Neural progenitor cell (in vitro differentiated cells): ENCODE measurements around the gene EEF1G.

Experiments
- EZH2 ChIP-seq: fragments of 200-600 bp; sonication (generic); IDR thresholded peaks from 2 replicates; pipeline ENCODE4 v1.6.1; 2017; ENCODE audit warnings: antibody characterized with exemption, mild to moderate bottlenecking, moderate library complexity
- EZH2phosphoT487 ChIP-seq: fragments of 200-600 bp; sonication (generic); IDR thresholded peaks from 2 replicates; pipeline ENCODE4 v1.6.1; 2017; ENCODE audit warnings: antibody characterized with exemption
- TF ChIP-seq, protein P1 (sequence below): fragments of 200-600 bp; sonication (generic); IDR thresholded peaks from 2 replicates; pipeline ENCODE4 v1.5.1; 2017; ENCODE audit warnings: antibody characterized with exemption, mild to moderate bottlenecking

DNA sequence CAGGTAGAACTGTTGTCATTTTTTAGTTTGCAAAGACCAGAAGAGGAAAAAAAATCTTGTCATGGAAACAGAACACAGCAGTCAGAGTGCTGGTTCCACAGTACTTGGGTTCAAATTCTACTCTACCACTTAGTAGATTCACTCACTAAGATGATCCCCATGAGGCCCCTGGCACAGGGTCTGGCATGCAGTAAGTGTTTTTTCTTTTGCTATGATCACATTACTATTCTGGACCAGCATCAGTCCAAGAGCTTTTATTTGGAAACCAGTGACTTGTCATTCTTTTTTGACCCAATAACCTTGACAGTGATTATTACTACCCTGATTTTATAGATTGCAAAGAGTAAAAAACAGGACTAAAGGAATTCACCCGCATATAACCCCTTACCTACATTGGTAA, 4.1 kb downstream of the EEF1G start:
- TF ChIP-seq, protein P1, sequence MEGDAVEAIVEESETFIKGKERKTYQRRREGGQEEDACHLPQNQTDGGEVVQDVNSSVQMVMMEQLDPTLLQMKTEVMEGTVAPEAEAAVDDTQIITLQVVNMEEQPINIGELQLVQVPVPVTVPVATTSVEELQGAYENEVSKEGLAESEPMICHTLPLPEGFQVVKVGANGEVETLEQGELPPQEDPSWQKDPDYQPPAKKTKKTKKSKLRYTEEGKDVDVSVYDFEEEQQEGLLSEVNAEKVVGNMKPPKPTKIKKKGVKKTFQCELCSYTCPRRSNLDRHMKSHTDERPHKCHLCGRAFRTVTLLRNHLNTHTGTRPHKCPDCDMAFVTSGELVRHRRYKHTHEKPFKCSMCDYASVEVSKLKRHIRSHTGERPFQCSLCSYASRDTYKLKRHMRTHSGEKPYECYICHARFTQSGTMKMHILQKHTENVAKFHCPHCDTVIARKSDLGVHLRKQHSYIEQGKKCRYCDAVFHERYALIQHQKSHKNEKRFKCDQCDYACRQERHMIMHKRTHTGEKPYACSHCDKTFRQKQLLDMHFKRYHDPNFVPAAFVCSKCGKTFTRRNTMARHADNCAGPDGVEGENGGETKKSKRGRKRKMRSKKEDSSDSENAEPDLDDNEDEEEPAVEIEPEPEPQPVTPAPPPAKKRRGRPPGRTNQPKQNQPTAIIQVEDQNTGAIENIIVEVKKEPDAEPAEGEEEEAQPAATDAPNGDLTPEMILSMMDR, result no peak
- TF ChIP-seq EZH2 (no peak), EZH2phosphoT487 (no peak)
